GM12878 (cell line): ENCODE results near the gene COL20A1. TPM values are rescaled to one million over a fixed set of nuclear protein-coding genes. Genes with fewer than 3 reads are reported as not detected.

Source experiments
- ATAC-seq: fragments of 200-7000 bp; cut with Tn5 transposase; 3 replicates; pipeline ENCODE4 v1.9.1; 2020; ENCODE audit warnings: mild to moderate bottlenecking, moderate library complexity
- BruUV-seq: library from RNA; stranded (reverse); fragments of 400-500 nt; replicated peaks from 2 replicates; lab custom pipeline; 2021; lab: Mats Ljungman, UMichigan
- CTCF ChIA-PET: fragments of 300-600 bp; sonication (Branson Sonifier 250); formaldehyde crosslinking; extraction: SDS; loops from one replicate; lab custom pipeline; 2021; ENCODE audit warnings: inconsistent platforms; lab: Yijun Ruan, JAX
- POLR2A ChIA-PET: fragments of 350-600 bp; formaldehyde crosslinking; extraction: SDS; loops from one replicate; lab custom pipeline; 2021; ENCODE audit warnings: inconsistent platforms; lab: Charles Lee
- RAD21 ChIA-PET: fragments of 300-600 bp; sonication (Branson Sonifier 250); formaldehyde crosslinking; loops from one replicate; lab custom pipeline; 2023; ENCODE audit warnings: antibody characterized with exemption; ENCODE audit not compliant: unreplicated experiment; lab: Charles Lee
- SMC1A ChIA-PET: fragments of 300-600 bp; sonication (Branson Sonifier 250); formaldehyde crosslinking; loops from one replicate; lab custom pipeline; 2023; ENCODE audit not compliant: unreplicated experiment, uncharacterized antibody; lab: Charles Lee
- DNase-seq: peaks from one replicate; pipeline ENCODE4 v3.0.0-alpha.2; 2011; ENCODE audit warnings: low read depth, low spot score
- FAIRE-seq: peaks from 3 replicates; lab custom pipeline; 2011; peaks lifted over from hg19 to GRCh38; lab: Jason Lieb, UNC
- H2AFZ ChIP-seq: 2 replicates; pipeline ENCODE4 v1.6.0; 2011; ENCODE audit warnings: low read depth, low read length, control low read depth; ENCODE audit not compliant: control insufficient read depth
- H3K27ac ChIP-seq: 2 replicates; pipeline ENCODE4 v1.5.1; 2011; ENCODE audit warnings: control low read depth; ENCODE audit not compliant: control insufficient read depth, insufficient read depth
- H3K27me3 ChIP-seq, 2 experiments: replicated peaks in 1 of 2; 2 replicates each; pipeline versions ENCODE4 v1.6.0 to v1.6.1; 2011; ENCODE audit warnings: low read length in 1 of 2; ENCODE audit not compliant: control insufficient read depth in 2 of 2, insufficient read depth in 2 of 2
- H3K36me3 ChIP-seq, 2 experiments: 2 replicates each; pipeline ENCODE4 v1.5.1; 2011; ENCODE audit warnings: low read length in 1 of 2; ENCODE audit not compliant: control insufficient read depth in 2 of 2, insufficient read depth in 2 of 2
- H3K4me1 ChIP-seq: 2 replicates; pipeline ENCODE4 v1.6.1; 2011; ENCODE audit warnings: mild to moderate bottlenecking, low read length, moderate library complexity, mixed read lengths; ENCODE audit not compliant: control insufficient read depth, insufficient read depth
- H3K4me2 ChIP-seq: 2 replicates; pipeline ENCODE4 v1.6.0; 2011; ENCODE audit warnings: control low read depth; ENCODE audit not compliant: control insufficient read depth, insufficient read depth
- H3K4me3 ChIP-seq: fragments of 200-600 bp; sonication (generic); 2 replicates; pipeline ENCODE4 v1.5.1; 2016
- H3K79me2 ChIP-seq: 2 replicates; pipeline ENCODE4 v1.6.0; 2011; ENCODE audit warnings: low read length; ENCODE audit not compliant: control insufficient read depth, insufficient read depth
- H3K9ac ChIP-seq: 2 replicates; pipeline ENCODE4 v1.8.0; 2011; ENCODE audit warnings: low read length, control low read depth, mixed read lengths; ENCODE audit not compliant: control insufficient read depth, insufficient read depth
- H3K9me3 ChIP-seq: replicated peaks from 3 replicates; pipeline ENCODE4 v1.5.1; 2011; ENCODE audit warnings: mild to moderate bottlenecking, low read length; ENCODE audit not compliant: control insufficient read depth, insufficient read depth
- H4K20me1 ChIP-seq: 2 replicates; pipeline ENCODE4 v1.6.0; 2011; ENCODE audit not compliant: control insufficient read depth, insufficient read depth
- ATF3 ChIP-seq: IDR thresholded peaks from 2 replicates; pipeline ENCODE4 v1.6.1; 2011; ENCODE audit warnings: low read depth, mild to moderate bottlenecking, low read length, moderate library complexity, borderline replicate concordance; ENCODE audit errors: extremely low read depth
- CEBPB ChIP-seq, 2 experiments: fragments of 150-350 bp in 1 of 2; IDR thresholded peaks; 2 replicates each; pipeline ENCODE4 v1.6.1; 2012 to 2014; ENCODE audit warnings: low read depth in 2 of 2, low read length in 2 of 2, borderline replicate concordance in 1 of 2, inconsistent platforms in 1 of 2
- EGR1 ChIP-seq, 2 experiments: IDR thresholded peaks; 1 replicate in 1 of 2; 2 replicates in 1 of 2; pipeline ENCODE4 v1.6.1; 2011 to 2012; ENCODE audit warnings: low read depth in 2 of 2, low read length in 2 of 2, borderline replicate concordance in 1 of 2, mild to moderate bottlenecking in 1 of 2, moderate library complexity in 1 of 2
- IRF3 ChIP-seq: fragments of 450-650 bp; IDR thresholded peaks from 2 replicates; pipeline ENCODE4 v1.6.1; 2014; ENCODE audit warnings: mild to moderate bottlenecking
- KAT2A ChIP-seq: conservative IDR thresholded peaks from 2 replicates; pipeline ENCODE4 v1.6.1; 2011; ENCODE audit warnings: low read depth, low read length; ENCODE audit not compliant: control insufficient read depth
- SMARCA5 ChIP-seq: fragments of 450-650 bp; IDR thresholded peaks from 2 replicates; pipeline ENCODE4 v1.6.1; 2017; ENCODE audit warnings: mild to moderate bottlenecking
- TAF1 ChIP-seq: IDR thresholded peaks from 2 replicates; pipeline ENCODE4 v1.6.1; 2011; ENCODE audit warnings: mild to moderate bottlenecking, low read depth, low read length, borderline replicate concordance
- YBX1 ChIP-seq: fragments of 450-650 bp; IDR thresholded peaks from 2 replicates; pipeline ENCODE4 v1.6.1; 2016; ENCODE audit warnings: antibody characterized with exemption
- ZNF622 ChIP-seq: fragments of 450-650 bp; IDR thresholded peaks from 2 replicates; pipeline ENCODE4 v1.6.1; 2017; ENCODE audit warnings: mild to moderate bottlenecking, inconsistent platforms
- WGBS: methylation state at CpG from one replicate; pipeline ENCODE4 v1.1.6; 2016; ENCODE audit warnings: low lambda C conversion rate; ENCODE audit not compliant: insufficient replicate concordance, insufficient coverage; ENCODE audit errors: missing lambda C conversion rate; 5-methylcytosine and 5-hydroxymethylcytosine counted together
- in situ Hi-C: fragments of 300-500 bp; cut with MboI; formaldehyde crosslinking; loops from 9 replicates; pipeline ENCODE4 v1.14.3; 2018; ENCODE audit warnings: mixed read lengths
- intact Hi-C: fragments of 100-400 bp; cut with micrococcal nuclease; formaldehyde crosslinking; loops from one replicate; pipeline ENCODE4 v1.14.2; 2022; ENCODE audit not compliant: unreplicated experiment
- polyA plus RNA-seq, 11 experiments: library from polyadenylated mRNA; depleted of rRNA in 4 of 11; unstranded in 6 of 11; stranded (reverse) in 5 of 11; fragments of >200 nt; fragmentation: Nextera tagmentation in 4 of 11; fragmentation: Illumina TruSeq in 1 of 11; extraction: Ambion mirVana in 4 of 11; extraction: Trizol in 1 of 11; gene quantifications; 1 replicate in 1 of 11; 2 replicates in 10 of 11; pipeline versions ENCODE4 v1.2.1 to v1.2.3, GENCODE V29; 2011 to 2016; ENCODE audit warnings: inconsistent platforms in 2 of 11, missing spikeins in 2 of 11, low read depth in 1 of 11
- total RNA-seq, 4 experiments: library from RNA; depleted of rRNA in 3 of 4; stranded (reverse); fragments of >200 nt in 3 of 4; fragmentation: Illumina TruSeq in 1 of 4; extraction: Trizol in 1 of 4; gene quantifications; 2 replicates each; pipeline versions ENCODE4 v1.2.1 to v1.2.3, GENCODE V29; 2013 to 2021

Gene COL20A1
- total and polyA plus RNA-seq, 10 of the 15 experiments (the other 5 are each of a cell fraction or from before 2014, with no cell fraction given), result not detected

DNA sequence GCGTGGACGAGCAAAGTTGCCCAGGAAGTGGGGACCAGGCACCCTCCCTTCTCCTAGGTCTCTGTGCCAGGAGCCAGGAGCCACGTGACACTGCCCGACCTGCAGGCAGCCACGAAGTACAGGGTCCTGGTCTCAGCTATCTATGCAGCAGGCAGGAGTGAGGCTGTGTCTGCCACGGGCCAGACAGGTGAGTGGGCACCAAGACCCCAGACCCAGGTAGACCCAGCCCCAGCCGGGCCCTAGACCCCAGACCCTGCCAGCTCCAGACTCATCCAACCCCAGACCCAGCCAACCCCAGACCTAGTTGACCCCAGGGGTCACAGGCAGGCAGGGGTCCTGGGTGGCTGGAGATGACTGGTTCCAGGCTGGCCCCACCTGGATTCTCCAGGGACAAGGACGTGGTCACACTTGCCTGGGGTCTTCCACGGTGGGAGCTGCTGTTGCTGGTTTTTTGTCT is 21.1 kb downstream of the COL20A1 start:
- CTCF ChIA-PET, result no interaction called here
- no peak overlapping the region for H3K9ac ChIP-seq
- RAD21 ChIA-PET, result no interaction called here
- no peak overlapping the region for H3K4me2 ChIP-seq
- no TSS peak for BruUV-seq
- no peak for ATAC-seq
- no peak for DNase-seq
- H3K27ac ChIP-seq, result no peak overlapping the region
- H2AFZ ChIP-seq, result no peak overlapping the region
- H3K9me3 ChIP-seq, result no peaks in the 10 kb centered on the region
- POLR2A ChIA-PET, result no interaction called here
- WGBS, result 21% methylated on average over 9 of the region's 9 CpGs
- in situ Hi-C loops, result no loop called here
- no peaks in the 10 kb centered on the region for H3K27me3 ChIP-seq
- H3K79me2 ChIP-seq, result no peaks in the 10 kb centered on the region
- H3K4me3 ChIP-seq, result no peak overlapping the region
- TF ChIP-seq ZNF622, result no peak
- no peak for TF ChIP-seq TAF1
- no peak for TF ChIP-seq SMARCA5
- TF ChIP-seq EGR1 (IDR thresholded peaks at IDR 0.05; ENCODE audit: borderline replicate concordance in 1 of 2, low read depth in 2 of 2, low read length in 2 of 2), result no peak
- no peak for TF ChIP-seq ATF3
- TF ChIP-seq CEBPB (IDR thresholded peaks at IDR 0.05; ENCODE audit: borderline replicate concordance in 1 of 2, low read depth in 2 of 2, low read length in 2 of 2), result no peak
- TF ChIP-seq IRF3, result no peak
- no peak for TF ChIP-seq YBX1
- no peak for TF ChIP-seq KAT2A
- no peaks in the 10 kb centered on the region for H3K4me1 ChIP-seq
- intact Hi-C loops, result no loop called here
- H3K36me3 ChIP-seq, result no peaks in the 10 kb centered on the region
- no peaks in the 10 kb centered on the region for H4K20me1 ChIP-seq
- SMC1A ChIA-PET, result no interaction called here
- FAIRE-seq, result no peak
